Parathyroid adenoma (tissue), 2 donors: Measurements from ENCODE around the gene CEP55.
A peak's percentile ranks its signal among the peaks of the same experiment; 100 is the strongest.
"Not testable (repeated sequence)": the region's sequence is repeated elsewhere in the genome, so short reads cannot be mapped to it uniquely, and the experiment has no call there.

Experiments used
- H2AFZ ChIP-seq: fragments of 300-600 bp; sonication (generic); one replicate; pipeline ENCODE4 v1.7.0; 2017; ENCODE audit warnings: antibody characterized with exemption, mild to moderate bottlenecking
- H3K27ac ChIP-seq: fragments of 300-600 bp; sonication (generic); one replicate; pipeline ENCODE4 v1.7.0; 2017
- H3K27me3 ChIP-seq: fragments of 300-600 bp; sonication (generic); one replicate; pipeline ENCODE4 v1.7.0; 2017; ENCODE audit warnings: low read length; ENCODE audit not compliant: control insufficient read depth, insufficient read depth
- H3K36me3 ChIP-seq: fragments of 300-600 bp; sonication (generic); one replicate; pipeline ENCODE4 v1.7.0; 2017; ENCODE audit warnings: low read length; ENCODE audit not compliant: control insufficient read depth, insufficient read depth
- H3K4me1 ChIP-seq: fragments of 300-600 bp; sonication (generic); one replicate; pipeline ENCODE4 v1.7.0; 2017; ENCODE audit warnings: control low read depth
- H3K4me2 ChIP-seq: fragments of 300-600 bp; sonication (generic); one replicate; pipeline ENCODE4 v1.7.0; 2017; ENCODE audit warnings: low read length
- H3K4me3 ChIP-seq: fragments of 300-600 bp; sonication (generic); one replicate; pipeline ENCODE4 v1.7.0; 2017; ENCODE audit warnings: low read depth, low read length
- H3K79me2 ChIP-seq: fragments of 300-600 bp; sonication (generic); one replicate; pipeline ENCODE4 v1.7.0; 2017; ENCODE audit warnings: control low read depth
- H3K9ac ChIP-seq: fragments of 300-600 bp; sonication (generic); one replicate; pipeline ENCODE4 v1.7.0; 2017; ENCODE audit warnings: mild to moderate bottlenecking
- H3K9me3 ChIP-seq: fragments of 300-600 bp; sonication (generic); one replicate; pipeline ENCODE4 v1.7.0; 2017; ENCODE audit warnings: low read length; ENCODE audit not compliant: control insufficient read depth
- TF ChIP-seq, protein P1 (sequence below): fragments of 300-600 bp; sonication (generic); IDR thresholded peaks from one replicate; pipeline ENCODE4 v1.7.0; 2017; ENCODE audit warnings: antibody characterized with exemption, mild to moderate bottlenecking
- donor health status: primary hyperparathyroidism.

CEP55 gene

DNA sequence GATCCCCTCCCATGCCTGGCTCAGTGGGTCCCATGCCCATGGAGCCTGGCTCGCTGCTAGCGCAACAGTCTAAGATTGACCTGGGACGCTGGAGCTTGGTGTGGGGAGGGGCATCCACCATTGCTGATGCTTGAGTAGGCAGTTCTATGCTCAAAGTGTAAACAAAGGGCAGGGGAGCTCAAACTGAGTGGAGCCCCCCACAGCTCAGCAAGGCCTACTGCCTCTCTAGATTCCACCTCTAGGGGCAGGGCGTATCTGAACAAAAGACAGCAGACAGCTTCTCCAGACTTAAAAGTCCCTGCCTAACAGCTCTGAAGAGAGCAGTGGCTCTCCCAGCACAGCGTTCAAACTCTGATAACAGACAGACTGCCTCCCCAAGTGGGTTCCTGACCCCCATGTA, 38.9 kb downstream of the CEP55 start:
- H3K36me3 ChIP-seq, result no peaks in the 10 kb centered on the region
- no peak overlapping the region for H2AFZ ChIP-seq
- H3K79me2 ChIP-seq, result no peaks in the 10 kb centered on the region
- H3K4me1 ChIP-seq, result no peaks in the 10 kb centered on the region
- no peaks in the 10 kb centered on the region for H3K27me3 ChIP-seq
- no peak overlapping the region for H3K9ac ChIP-seq
- no peak overlapping the region for H3K27ac ChIP-seq
- TF ChIP-seq, protein P1, sequence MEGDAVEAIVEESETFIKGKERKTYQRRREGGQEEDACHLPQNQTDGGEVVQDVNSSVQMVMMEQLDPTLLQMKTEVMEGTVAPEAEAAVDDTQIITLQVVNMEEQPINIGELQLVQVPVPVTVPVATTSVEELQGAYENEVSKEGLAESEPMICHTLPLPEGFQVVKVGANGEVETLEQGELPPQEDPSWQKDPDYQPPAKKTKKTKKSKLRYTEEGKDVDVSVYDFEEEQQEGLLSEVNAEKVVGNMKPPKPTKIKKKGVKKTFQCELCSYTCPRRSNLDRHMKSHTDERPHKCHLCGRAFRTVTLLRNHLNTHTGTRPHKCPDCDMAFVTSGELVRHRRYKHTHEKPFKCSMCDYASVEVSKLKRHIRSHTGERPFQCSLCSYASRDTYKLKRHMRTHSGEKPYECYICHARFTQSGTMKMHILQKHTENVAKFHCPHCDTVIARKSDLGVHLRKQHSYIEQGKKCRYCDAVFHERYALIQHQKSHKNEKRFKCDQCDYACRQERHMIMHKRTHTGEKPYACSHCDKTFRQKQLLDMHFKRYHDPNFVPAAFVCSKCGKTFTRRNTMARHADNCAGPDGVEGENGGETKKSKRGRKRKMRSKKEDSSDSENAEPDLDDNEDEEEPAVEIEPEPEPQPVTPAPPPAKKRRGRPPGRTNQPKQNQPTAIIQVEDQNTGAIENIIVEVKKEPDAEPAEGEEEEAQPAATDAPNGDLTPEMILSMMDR, result no peak
- no peak overlapping the region for H3K4me3 ChIP-seq
- H3K4me2 ChIP-seq, result no peak overlapping the region
- H3K9me3 ChIP-seq, result no peaks in the 10 kb centered on the region

DNA sequence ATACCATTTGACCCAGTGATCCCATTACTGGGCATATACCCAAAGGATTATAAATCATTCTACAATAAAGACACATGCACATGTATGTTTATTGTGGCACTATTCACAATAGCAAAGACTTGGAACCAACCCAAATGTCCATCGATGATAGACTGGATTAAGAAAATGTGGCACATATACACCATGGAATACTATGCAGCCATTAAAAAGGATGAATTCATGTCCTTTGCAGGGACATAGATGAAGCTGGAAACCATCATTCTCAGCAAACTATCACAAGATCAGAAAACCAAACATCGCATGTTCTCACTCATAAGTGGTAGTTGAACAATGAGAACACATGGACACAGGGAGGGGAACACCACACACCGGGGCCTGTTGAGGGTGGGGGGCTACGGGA, 44.5 kb downstream of the CEP55 start:
- H3K4me1 ChIP-seq, H3K27me3 ChIP-seq, H3K36me3 ChIP-seq, H3K4me2 ChIP-seq, H3K9me3 ChIP-seq, H3K4me3 ChIP-seq, H3K27ac ChIP-seq, H3K79me2 ChIP-seq, H3K9ac ChIP-seq, H2AFZ ChIP-seq: not testable (repeated sequence)

DNA sequence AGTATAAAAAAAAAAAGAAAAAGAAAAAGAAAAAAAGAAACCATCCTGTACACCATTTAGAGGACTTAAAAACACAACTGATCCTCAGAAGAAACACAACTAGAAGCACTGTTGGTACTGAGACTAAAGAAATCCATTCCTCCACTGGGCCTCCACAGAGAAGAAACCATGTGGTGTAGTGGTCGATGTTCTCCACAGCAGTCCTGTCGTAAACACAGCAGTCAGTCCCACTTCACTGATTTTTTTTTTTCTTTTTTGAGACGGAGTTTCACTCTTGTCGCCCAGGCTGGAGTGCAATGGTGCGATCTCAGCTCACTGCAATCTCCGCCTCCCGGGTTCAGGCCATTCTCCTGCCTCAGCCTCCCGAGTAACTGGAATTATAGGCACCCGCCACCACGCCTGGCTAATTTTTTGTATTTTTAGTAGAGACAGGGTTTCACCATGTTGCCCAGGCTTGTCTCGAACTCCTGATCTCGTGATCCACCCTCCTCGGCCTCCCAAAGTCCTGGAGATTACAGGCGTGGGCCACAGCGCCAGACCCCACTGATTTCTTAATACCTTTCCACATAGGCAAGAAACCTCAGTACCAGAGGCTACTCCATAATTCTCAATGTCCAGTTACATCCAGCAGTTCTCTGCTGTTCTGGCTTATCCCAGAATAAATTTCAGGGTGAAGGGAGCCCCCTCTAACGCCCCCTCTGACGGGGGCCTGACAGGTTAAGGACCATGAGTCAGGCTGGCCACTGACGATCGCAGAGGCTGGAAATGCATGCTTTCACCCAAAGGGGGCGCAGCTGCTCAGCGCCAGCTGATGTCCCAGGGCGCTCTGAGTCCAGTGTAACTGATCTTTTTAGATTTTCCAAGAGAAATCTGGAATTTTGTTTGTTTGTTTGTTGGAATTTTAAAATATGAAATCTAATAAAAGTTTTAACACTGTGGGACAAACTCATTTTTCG, 45.3 kb downstream of the CEP55 start:
- Histone ChIP-seq H3K79me2 (no peaks in the 10 kb centered on the region), H3K4me3 (no peak overlapping the region)

GRCh38 chr10:93542358-93542791, 46.0 kb downstream of the CEP55 start:
- Histone ChIP-seq H3K4me1 (no peaks in the 10 kb centered on the region), H2AFZ (peak overlapping the region; percentile 9), H3K36me3 (no peaks in the 10 kb centered on the region), H3K4me3 (no peak overlapping the region), H3K79me2 (no peaks in the 10 kb centered on the region), H3K27ac (no peak overlapping the region), H3K27me3 (no peaks in the 10 kb centered on the region), H3K4me2 (no peak overlapping the region), H3K9me3 (no peaks in the 10 kb centered on the region), H3K9ac (no peak overlapping the region)
- TF ChIP-seq, protein P1, result no peak

More for the DNA sequence above, 45.3 kb downstream of the CEP55 start:
- H3K4me1 ChIP-seq, result no peaks in the 10 kb centered on the region
- H3K4me2 ChIP-seq, result no peak overlapping the region
- H3K27me3 ChIP-seq, result no peaks in the 10 kb centered on the region
- no peak overlapping the region for H3K9ac ChIP-seq
- no peaks in the 10 kb centered on the region for H3K9me3 ChIP-seq
- H2AFZ ChIP-seq, result peak overlapping the region; percentile 9
- no peaks in the 10 kb centered on the region for H3K36me3 ChIP-seq
- H3K27ac ChIP-seq, result no peak overlapping the region
- TF ChIP-seq, protein P1, result peak; percentile 67

DNA sequence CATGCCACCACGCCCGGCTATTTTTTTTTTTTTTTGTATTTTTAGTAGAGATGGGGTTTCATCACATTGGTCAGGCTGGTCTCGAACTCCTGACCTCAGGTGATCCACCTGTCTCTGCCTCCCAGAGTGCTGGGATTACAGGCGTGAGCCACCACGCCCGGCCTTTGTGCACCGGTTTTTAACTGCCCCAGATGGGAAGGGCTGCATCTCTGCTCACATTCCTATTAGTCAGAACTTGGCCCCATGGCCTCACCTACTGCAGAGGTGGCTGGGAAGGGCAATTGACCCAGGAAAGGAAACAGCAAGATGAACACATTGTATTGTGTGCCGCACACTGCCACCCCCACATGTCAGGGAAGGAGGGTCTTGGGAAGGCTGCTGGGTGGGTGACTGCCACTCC, 50.6 kb downstream of the CEP55 start:
- not testable (repeated sequence) for H3K9ac ChIP-seq, H3K36me3 ChIP-seq, H3K79me2 ChIP-seq, H3K27ac ChIP-seq, H2AFZ ChIP-seq, H3K4me2 ChIP-seq, H3K9me3 ChIP-seq, H3K4me3 ChIP-seq, H3K27me3 ChIP-seq, H3K4me1 ChIP-seq
